Activated T-cell treated with anti-CD3 and anti-CD28 coated beads for 4 hours (primary cell): ENCODE data around the gene DSG3.

Experiments used
- DNase-seq: peaks from one replicate; pipeline ENCODE4 v3.0.0-alpha.2; 2020

Gene DSG3

GRCh38 chr18:31430554-31430953, 17.0 kb upstream of the DSG3 start:
- no peak for DNase-seq

- no peak for DNase-seq
Observed at GRCh38 chr18:31432316-31432715, 15.2 kb upstream of the DSG3 start.

GRCh38 chr18:31436825-31437224, 10.7 kb upstream of the DSG3 start:
- DNase-seq: no peak

- no peak for DNase-seq
Observed at GRCh38 chr18:31438402-31438801, 9.1 kb upstream of the DSG3 start.

- no peak for DNase-seq
Observed at GRCh38 chr18:31439807-31440325, 7.7 kb upstream of the DSG3 start.

- no peak for DNase-seq
Observed at GRCh38 chr18:31440787-31441186, 6.8 kb upstream of the DSG3 start.

DNA sequence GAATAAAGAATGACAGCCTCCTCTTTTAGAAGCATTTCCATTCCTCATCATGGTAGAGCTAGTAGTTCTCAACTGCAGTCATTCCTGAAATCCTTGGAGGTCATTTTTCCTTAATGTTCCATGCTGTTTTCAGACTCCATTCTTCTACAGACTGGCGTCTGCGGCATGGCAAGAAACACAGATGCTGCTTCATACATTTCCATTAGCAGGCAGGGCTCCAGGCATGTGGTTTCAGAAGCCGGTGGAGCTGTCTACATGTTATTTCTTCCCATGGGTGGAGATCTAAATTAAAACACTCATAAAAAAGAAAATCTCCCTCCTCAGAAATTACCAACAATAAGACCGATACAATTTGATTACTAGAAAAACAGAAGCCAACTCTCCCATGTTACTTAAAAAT, 6.0 kb upstream of the DSG3 start:
- DNase-seq: no peak

- DNase-seq: no peak
Observed at GRCh38 chr18:31444142-31444541, 3.4 kb upstream of the DSG3 start.

DNA sequence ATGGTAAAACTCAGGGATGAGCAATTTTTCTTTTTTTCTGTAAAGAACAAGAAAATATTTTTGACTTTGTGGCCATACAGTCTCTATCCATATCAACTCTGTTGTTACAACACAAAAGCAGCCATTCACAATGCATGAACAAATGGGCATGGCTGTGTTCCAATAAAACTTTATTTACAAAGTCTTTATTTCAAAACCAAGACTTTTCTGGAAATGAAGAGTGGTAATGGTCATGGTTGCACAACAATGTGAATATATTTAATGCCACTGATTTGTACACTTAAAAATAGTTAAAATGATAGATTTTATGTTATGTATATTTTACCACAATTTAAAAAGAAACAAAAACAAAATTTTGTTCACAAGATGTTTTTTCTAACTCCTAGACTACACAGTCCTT, 1.6 kb upstream of the DSG3 start:
- no peak for DNase-seq

DNA sequence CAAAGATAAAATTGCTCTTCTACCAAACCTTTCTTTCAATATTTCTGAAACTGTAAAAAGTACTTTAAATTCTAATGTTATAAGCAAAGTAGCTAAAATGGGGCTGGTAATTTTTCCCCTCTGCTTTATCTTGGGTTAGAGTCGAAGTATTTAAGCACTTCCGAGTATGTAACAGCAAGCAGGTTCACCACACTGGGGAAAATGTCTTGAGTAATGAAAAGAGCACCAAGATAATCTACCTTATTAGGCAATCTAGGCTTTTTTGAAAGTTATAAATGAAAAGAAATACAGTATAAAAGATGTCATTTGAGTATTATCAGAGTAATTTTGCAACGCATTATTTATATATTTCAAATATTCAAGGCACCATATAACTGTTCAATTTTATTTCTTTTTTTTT, 687 bp upstream of the DSG3 start:
- no peak for DNase-seq

DNA sequence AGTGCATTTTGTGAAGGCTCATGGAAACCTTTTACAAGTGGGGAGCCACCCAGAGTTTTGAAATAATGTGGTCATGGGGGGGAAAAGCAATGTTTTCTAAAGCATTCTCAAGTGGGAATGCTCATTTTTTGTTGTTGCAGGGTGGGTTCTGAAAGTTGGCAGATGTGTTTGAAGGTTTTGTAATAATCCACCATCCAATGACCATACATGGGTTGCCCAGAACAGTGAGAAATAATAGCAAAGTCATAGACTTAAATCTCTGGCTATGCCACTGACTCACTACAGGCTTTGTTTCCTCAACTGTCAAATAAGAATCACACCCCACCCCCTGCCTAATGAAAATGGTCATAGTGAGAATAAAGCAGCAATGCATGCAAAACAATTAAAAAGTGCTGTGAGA, 2.9 kb downstream of the DSG3 start:
- no peak for DNase-seq

DNA sequence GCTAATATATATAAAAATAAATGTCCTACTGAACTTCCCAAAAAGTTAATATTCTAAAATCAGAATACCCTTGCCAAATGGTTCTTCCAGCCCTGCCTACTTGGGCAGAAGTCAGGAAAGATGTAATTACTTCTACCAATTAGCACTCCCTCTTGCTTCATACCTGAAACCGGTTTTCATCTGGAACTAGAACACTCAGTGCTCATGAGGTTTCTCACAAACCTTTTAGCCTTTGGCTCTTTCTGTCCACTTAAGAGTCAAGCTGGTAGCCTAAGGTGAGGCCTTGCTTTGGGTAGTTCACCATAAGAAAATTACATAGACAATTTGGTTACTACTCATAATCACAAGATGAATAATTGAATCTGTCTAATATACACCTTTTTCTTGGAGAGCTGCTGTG, 4.1 kb downstream of the DSG3 start:
- no peak for DNase-seq

- no peak for DNase-seq
Observed at GRCh38 chr18:31454066-31454708, 6.6 kb downstream of the DSG3 start.

DNA sequence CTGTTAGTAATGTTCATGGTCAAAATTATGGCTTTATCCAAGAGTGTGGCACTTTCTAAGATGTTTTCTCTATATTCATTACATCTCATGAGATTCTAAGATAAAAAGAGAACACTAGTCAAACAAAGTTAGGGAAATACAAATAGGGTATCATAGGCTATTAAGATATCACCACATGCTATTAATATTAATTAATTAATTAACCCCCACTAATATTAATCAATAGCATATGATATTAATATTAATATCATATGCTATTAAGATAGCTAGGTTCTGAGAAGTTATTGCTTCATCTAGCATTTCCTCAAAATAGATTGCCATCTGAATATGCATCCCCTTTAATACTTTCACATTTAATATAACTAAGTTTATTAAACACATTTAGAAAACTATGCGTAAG, 22.1 kb downstream of the DSG3 start:
- DNase-seq: no peak

DNA sequence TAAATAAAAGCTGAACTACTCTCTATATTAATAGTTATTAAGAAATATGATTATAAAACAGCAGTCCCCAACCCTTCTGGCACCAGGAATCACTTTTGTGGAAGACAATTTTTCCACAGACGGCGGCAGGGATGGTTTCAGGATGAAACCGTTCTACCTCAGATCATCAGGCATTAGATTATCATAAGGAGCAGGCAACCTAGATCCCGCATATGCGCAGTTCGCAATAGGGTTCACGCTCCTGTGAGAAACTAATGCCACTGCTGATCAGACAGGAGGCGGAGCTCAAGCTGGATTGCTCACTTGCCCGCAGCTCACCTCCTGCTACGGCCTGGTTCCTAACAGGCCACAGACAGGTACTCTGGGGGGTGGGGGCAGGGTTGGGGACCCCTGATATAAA, 31.1 kb downstream of the DSG3 start:
- no peak for DNase-seq

- DNase-seq: no peak
Observed at GRCh38 chr18:31482051-31482450, 34.5 kb downstream of the DSG3 start.

GRCh38 chr18:31483396-31483795, 35.9 kb downstream of the DSG3 start:
- DNase-seq: no peak

DNA sequence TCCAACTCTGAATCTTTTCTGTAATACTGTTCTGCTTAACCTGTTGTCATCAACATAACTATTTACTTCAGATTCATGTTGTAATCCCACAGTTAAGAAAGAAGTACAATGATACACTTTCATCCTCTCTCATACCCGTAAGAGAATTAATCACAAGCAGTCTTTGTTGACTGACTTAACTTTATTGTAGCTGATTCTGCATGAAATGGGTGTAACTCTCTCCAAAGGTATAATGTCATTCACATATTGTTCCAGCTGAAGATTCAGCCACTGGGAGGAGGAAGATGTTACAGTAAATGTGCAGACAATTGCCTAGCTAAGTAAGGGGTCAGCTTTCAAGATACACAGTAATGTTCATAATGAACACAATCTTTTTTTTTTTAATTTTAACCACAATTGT, 36.9 kb downstream of the DSG3 start:
- no peak for DNase-seq

GRCh38 chr18:31486165-31486564, 38.6 kb downstream of the DSG3 start:
- DNase-seq: no peak

GRCh38 chr18:31487246-31488015, 39.9 kb downstream of the DSG3 start:
- DNase-seq: no peak

DNA sequence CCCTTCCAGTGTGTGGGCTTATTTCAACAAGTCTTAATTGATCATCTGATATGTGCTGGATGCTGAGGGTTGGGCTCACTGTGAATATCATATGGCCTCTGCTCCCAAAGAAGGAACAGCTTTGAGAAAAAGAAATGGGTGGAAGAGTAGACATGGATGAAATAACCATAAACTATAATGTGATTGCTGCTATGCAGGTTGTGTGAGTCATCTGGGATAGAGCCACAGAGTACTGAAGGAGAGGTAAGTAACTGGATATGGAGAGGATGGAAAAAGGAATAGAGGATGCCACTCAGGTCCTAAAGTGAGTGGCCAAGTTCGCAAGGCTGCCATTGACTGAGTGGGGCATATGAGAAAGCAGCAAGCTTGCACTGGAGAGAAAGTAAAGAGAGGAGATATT, 41.8 kb downstream of the DSG3 start:
- DNase-seq: no peak

GRCh38 chr18:31490387-31490786, 42.8 kb downstream of the DSG3 start:
- DNase-seq: no peak

DNA sequence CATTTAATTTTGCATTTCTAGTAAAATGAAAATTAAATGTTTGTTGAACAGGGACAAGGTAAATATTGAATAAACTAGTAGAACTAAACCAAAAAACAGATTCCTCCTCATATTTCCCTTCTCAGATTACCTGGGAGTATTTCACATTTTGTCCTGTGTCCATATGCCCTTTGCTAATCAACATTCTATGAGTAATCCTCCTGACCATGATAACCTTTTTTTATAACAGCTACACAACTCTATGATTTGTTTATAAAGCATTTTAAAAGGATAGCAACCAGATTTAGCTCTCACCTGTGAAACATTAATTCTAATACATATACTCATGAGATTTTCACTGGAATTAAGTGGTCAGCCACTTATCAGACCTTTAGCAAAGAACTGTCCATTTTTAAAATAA, 43.3 kb downstream of the DSG3 start:
- DNase-seq: no peak

GRCh38 chr18:31491586-31491985, 44.0 kb downstream of the DSG3 start:
- DNase-seq: no peak

- no peak for DNase-seq
Observed at GRCh38 chr18:31492671-31493070, 45.1 kb downstream of the DSG3 start.
